ENCODE data around the gene IL17RE.

Gene IL17RE

GRCh38 chr3:9957214-9957613 is 54.6 kb downstream of the IL17RE start:
- DNase-seq (ENCODE audit: low read depth, low spot score), result no peak
- Histone ChIP-seq H3K36me3 (ENCODE audit: insufficient read depth, low read length) (no peaks in the 10 kb centered on the region), H3K27ac (no peak overlapping the region), H3K9me3 (ENCODE audit: low read depth, low read length) (no peaks in the 10 kb centered on the region), H3K9ac (ENCODE audit: insufficient read length) (no peak overlapping the region), H3K4me3 (no peak overlapping the region)
- no peak for TF ChIP-seq FOXP2 (optimal IDR thresholded peaks at IDR 0.05; ENCODE audit: control extremely low read depth, extremely low read length, insufficient read depth)
- no peak for TF ChIP-seq POLR2AphosphoS5 (IDR thresholded peaks at IDR 0.05; ENCODE audit: borderline replicate concordance, low read depth, low read length)
- TF ChIP-seq EZH2 (IDR thresholded peaks at IDR 0.05), result no peak

DNA sequence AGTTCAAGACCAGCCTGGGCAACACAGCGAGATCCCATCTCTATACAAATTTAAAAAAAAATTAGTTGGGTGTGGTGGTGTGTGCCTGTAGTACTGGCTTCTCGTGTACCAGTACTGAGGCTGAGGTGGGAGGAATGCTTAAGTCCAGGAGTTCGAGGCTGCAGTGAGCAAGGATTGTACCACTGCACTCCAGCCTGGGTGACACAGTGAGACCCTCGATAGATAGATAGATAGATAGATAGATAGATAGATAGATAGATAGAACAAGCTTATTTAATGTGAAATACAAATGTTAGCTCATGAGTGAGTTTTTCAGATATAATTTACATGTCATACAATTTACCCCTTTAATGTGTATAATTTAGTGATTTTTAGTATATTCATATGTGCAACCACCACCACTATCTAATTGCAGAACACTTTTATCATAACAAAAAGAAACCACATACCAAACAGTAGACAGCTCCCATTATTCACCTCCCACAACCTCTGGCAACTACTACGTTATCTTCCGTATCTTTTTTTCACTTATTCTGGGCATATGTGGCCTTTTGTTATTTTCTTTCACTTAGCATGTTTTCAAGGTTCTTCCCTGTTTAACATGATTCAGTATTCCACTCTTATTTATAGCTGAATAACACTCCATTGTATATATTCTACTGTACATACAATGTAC is 62.7 kb downstream of the IL17RE start:
- no peak for DNase-seq (ENCODE audit: low read depth, low spot score)
- Histone ChIP-seq H3K27ac (no peak overlapping the region), H3K4me3 (no peak overlapping the region), H3K36me3 (ENCODE audit: insufficient read depth, low read length) (peaks cover 15% of the 10 kb centered on the region; the same call in 1 of the 2 replicates), H3K9me3 (ENCODE audit: low read depth, low read length) (no peaks in the 10 kb centered on the region), H3K9ac (ENCODE audit: insufficient read length) (no peak overlapping the region)
- TF ChIP-seq FOXP2 (optimal IDR thresholded peaks at IDR 0.05; ENCODE audit: control extremely low read depth, extremely low read length, insufficient read depth), result no peak
- no peak for TF ChIP-seq POLR2AphosphoS5 (IDR thresholded peaks at IDR 0.05; ENCODE audit: borderline replicate concordance, low read depth, low read length)
- TF ChIP-seq EZH2 (IDR thresholded peaks at IDR 0.05), result no peak

Data from SK-N-MC (cell line).